Fibroblast of skin of back (primary cell): ENCODE results near the gene OR10G8. TPM values are rescaled to one million over a fixed set of nuclear protein-coding genes. Genes with fewer than 3 reads are reported as not detected.
"Not testable (repeated sequence)": the region's sequence is repeated elsewhere in the genome, so short reads cannot be mapped to it uniquely, and the experiment has no call there.

Experiments used
- DNase-seq: peaks from one replicate; pipeline ENCODE4 v3.0.0-alpha.2; 2013
- polyA plus RNA-seq, 2 experiments: library from polyadenylated mRNA; unstranded; fragments of 120-200 nt; gene quantifications; one replicate each; pipeline ENCODE4 v1.2.1, GENCODE V29; 2013; ENCODE audit not compliant: insufficient read length in 2 of 2

The OR10G8 gene, protein sequence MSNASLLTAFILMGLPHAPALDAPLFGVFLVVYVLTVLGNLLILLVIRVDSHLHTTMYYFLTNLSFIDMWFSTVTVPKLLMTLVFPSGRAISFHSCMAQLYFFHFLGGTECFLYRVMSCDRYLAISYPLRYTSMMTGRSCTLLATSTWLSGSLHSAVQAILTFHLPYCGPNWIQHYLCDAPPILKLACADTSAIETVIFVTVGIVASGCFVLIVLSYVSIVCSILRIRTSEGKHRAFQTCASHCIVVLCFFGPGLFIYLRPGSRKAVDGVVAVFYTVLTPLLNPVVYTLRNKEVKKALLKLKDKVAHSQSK
- not detected for polyA plus RNA-seq (2013, experiment 1 of 2; ENCODE audit: insufficient read length)
- polyA plus RNA-seq (2013, experiment 2 of 2; ENCODE audit: insufficient read length): not detected

- DNase-seq: no peak
Measured at GRCh38 chr11:124026498-124026897, at the start of gene OR10G8. OR10G8 (plus strand) TSS chr11:124026798; CDS start chr11:124029623, 2,825 bp downstream.

DNA sequence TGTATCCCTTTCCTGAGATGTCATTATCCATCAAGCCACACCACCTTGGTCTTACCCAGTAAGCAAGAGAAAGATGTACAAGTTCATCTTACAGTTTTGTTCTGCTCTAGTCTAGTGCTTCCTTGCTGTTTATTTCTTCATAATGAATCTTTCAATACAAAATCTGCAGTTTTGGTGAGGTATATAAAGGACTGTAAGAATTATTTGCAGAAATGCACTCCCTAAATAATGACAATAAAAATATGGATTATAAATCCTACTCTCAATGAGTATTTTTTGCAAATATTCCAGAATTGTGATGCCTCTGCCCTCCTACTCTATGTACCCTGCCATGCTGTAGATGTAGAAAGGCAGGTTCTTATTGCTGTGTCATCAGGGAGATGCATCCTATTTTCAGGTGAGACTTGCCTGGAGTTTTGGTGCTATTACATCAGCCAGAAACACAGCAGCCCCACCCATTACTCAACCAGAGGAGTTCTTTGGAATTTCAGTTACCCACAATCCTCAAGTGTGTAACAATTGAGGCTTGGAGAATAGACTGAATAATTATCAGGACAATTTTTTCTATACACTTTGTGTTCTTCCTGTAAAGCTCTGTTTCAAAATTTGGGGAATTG, 48.8 kb upstream of the OR10G8 start, which contains the start of gene OR10S1:
TSS of gene OR10S1 (minus strand) at position 51 of the 617 bp plus-strand sequence. CDS start 117 bp downstream, outside the sequence.
- no peak for DNase-seq

DNA sequence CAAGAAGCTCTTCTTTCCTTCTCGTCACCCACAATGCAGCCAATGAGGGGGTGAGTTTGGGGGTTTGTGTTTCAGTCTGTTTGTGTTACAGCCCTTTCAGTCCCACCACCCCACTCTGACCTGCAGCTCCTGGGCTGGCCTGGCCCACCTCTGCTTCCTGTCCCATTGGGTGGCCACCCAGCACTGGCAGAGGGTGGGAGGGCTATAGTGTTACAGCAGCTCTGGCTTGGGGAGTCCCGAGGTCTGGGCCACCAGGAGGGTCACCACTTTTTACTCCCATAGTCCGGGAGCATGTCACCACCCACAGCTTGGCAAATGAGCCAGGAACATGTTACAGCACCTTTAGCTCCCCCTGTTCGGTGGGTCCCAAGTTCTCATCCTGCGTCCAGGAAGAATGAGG, 47.3 kb upstream of the OR10G8 start:
- no peak for DNase-seq

DNA sequence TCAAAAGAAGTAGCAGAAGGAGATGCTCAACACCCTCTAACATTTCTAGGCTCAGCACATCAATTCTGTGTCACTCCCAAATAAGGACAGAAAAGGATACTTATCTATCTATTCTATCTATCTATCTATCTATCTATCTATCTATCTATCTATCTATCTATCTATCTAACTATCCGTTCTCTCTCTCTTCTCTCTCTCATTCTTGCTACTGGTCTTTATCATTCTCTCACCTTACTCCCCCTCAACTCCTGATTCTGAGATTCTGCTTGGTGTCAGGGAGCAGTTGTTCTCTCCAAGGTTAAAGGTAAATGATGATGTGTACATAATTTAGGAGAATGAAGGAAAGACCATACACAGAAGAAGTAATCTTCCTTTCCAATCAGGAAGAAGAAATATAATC, 31.5 kb upstream of the OR10G8 start, which contains the start of gene OR10G6:
TSS of gene OR10G6 (minus strand) at position 43 of the 400 bp plus-strand sequence. CDS start at position 43, 0 bp downstream.
- DNase-seq: no peak

DNA sequence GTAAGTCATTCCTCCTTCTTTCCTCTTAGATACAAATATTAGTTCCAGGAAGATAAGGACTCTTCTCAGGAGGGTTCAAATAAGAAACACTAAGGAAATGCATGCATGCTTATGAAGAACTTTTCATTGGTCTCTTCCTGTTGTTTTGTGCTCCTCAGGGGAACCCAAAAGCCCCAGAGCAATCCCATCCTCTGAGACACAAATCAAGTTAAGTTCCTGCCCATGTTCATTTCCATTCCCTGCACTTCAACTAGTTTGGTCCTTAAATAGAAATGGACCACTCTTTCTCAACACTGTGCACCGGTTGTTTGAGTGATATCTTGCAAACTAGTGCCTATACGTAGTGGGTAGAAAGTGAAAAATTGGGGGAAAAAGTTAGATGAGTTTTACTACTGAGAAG, 13.9 kb upstream of the OR10G8 start, which contains the start of gene OR10G4:
TSS of gene OR10G4 (plus strand) at position 301 of the 400 bp plus-strand sequence. CDS start 2,578 bp downstream, outside the sequence.
- no peak for DNase-seq

DNA sequence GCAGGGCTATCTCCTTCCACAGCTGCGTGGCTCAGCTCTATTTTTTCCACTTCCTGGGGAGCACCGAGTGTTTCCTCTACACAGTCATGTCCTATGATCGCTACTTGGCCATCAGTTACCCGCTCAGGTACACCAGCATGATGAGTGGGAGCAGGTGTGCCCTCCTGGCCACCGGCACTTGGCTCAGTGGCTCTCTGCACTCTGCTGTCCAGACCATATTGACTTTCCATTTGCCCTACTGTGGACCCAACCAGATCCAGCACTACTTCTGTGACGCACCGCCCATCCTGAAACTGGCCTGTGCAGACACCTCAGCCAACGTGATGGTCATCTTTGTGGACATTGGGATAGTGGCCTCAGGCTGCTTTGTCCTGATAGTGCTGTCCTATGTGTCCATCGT, 10.8 kb upstream of the OR10G8 start:
- not testable (repeated sequence) for DNase-seq

GRCh38 chr11:124036666-124037065, 10.1 kb downstream of the OR10G8 start:
- DNase-seq: no peak

GRCh38 chr11:124039557-124039956, 13.0 kb downstream of the OR10G8 start:
- DNase-seq: no peak

DNA sequence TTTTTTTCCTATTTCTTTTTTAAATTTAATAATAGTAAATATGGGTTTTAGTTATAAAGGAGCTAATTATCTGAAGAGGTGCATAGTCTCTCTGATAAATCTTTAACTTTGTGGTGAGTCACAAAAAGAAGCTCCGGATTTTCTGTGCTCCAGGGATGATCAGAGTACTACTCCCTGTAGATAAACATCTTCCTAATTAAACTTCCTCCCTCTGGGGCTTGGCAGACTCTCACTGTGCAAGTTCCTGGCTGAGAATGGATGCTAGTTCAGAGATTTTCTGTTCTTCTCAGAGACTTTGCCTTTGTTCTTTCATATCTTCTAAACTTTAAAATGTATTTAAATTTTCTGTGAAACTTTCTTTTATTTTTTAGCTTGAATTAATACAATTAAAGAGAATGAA, 14.7 kb downstream of the OR10G8 start, which contains the start of gene OR10G7:
TSS of gene OR10G7 (minus strand) at position 72 of the 400 bp plus-strand sequence. CDS start 2,324 bp downstream, outside the sequence.
- no peak for DNase-seq

DNA sequence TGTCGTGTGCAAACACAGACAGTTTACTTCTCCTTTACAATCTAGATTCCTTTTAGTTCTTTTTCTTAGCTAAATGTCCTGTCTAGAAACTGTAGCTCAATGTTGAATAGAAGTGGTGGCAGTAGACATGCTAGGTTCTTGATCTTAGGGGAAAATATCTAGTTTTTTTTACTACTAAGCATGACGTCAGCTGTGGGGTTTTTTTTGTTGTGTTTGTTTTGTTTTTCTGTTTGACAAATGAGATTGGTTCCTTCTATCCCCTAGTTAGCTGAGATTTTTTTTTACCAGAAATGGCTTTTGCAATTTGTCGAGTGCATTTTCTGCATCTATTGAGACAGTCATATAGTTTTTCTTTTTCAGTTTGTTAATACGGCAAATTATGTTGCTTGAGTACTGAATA, 16.8 kb downstream of the OR10G8 start:
- no peak for DNase-seq

- DNase-seq: no peak
Measured at GRCh38 chr11:124050748-124051147, 24.1 kb downstream of the OR10G8 start.

DNA sequence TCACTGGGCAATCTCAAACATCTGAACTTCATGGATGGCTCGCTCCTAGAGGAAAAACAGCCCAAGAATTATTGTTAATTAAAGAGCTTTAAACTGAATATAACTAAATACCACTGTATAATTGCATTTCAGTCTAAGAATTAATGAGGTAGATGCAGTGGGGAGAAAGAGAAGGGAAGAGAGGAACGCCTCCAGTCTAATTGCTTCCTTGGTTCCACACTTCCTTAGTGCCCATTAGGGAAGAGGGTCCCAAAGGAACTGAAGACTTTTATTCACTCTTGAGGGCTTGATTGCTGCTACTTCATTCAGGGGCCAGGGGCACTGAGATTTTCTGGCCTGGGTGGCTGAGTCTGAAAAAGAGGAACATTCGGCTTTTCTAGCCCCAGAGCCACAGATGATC, 26.4 kb downstream of the OR10G8 start:
- DNase-seq: no peak

DNA sequence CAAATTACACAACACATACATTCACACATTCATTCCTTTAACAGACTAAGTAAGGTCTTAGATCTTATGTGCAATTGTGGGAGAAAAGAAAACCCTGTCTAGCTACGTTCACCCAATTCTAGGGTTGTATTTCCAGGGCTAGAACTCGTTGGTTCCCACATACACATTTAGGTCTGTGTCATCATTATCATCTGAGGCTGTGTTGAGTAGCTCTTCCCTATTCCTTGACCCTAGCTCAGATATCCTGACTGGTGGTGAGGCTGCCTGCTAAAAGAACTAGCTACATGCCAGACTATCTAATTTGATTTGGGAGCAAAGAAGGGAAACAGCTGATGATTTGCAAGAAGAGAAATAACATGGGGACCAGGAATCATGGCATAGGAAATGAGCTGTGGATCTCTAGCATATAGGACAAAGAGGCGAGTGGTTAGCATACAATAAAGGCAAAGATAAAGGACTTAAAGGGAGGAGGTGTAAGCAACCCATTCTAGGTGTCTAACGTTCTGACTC, 42.1 kb downstream of the OR10G8 start:
- no peak for DNase-seq

GRCh38 chr11:124069429-124070401, 43.1 kb downstream of the OR10G8 start:
- peak; percentile 57 for DNase-seq

DNA sequence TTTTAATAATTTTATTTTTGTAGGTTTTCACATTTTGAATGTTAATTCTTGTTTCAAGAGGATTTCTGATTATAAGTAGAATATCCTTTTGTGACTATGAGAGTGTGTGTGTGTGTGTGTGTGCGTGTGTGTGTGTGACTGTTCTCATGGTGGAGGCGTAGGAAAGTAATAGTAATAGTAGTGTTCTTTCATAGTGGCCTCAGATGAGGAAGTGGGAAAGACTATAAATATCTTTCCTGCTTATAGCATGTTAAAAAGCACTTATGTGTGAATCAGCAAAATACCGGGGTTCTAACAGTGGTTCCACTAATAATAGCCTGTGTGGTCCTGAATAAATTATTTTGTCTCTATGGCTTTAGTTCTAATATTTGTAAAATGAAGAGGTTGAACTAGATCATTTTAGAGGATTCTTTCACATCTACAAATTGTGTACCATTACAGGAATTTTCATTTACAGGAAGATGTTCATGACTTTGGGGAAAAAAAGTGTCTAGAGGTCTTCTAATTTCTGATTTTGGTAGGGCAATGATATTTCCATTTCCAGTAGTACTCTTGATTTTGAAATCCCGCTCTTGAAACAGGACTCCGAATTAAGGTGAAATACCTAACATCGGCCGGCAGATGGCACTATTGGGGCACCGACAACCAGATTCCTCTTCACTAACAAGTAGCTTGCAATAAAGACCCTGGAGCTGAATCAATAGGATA, 44.5 kb downstream of the OR10G8 start:
- peak; percentile 64 for DNase-seq

DNA sequence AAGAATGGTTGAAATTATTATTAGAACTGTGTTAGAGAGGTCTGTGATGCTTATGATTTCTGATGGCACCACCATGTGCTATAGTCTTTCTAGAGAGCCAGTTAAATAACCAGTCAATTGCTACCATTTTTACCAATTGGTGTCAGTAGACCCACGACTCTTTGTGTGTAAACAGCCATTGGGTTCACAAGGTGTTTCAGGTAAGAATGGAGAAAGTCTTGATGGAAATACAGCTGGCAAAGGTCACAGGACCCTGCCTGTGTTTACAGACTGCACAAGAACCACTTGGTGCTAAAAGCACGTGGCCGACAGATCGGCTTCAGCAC, 45.0 kb downstream of the OR10G8 start:
- DNase-seq: no peak

GRCh38 chr11:124072147-124072546, 45.5 kb downstream of the OR10G8 start:
- DNase-seq: no peak

- DNase-seq: no peak
Measured at GRCh38 chr11:124074554-124074953, 48.0 kb downstream of the OR10G8 start.

DNA sequence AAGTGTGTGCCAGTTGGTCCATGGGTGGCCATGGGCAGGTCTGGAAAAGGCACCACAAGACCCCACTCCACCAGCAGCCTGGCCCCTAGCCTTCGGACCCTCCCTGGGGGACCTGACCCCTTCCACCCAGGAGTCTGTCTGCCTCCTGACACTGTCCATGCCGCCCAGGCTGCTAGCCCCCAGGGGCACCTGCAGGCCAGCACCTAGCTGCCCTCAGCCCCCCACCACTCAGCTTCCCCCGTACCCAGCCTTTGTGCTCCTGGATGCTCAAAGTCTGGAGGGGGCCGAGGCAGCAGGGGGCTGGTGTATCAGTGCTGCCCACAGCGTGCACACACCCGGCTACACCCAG, 48.9 kb downstream of the OR10G8 start:
- DNase-seq: no peak

DNA sequence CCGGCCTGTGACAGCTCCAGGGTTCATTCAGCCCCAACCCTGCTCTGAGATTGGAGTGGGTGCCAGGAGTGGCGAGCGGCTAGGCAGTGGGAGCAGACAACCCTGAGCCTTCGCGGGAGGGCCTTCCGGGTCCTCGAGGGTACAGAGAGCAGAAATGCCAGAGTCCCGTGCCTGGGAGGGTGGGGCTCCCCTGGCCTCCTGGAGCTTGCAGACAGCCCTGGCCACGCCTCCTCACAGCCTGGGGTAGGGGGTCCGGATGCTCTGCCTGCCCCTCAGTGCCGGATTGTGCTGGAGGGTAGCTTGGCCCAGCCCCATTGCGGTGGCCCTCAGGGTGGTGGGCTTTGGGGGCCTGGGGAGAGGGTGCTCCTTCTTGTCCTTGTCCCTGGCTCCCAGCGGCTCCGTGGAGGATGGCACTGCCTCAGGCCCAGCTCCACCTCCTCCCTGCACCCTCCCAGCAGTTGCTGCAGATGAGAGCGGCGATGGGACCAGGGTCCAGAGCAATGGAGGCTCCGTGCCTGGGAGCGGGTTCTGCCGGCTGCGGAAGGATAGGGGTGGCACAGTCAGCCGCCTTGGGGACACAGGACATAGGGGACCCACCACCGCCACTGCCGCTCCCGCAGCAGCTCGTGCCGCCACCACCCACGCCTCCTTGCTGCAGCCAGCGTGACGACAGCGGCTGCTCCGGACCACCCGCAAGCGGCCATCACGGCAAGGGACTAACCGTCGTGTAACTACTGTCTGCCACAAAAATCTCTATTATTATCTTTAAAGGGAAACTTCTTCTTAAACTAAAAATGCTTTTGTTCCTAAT, 49.4 kb downstream of the OR10G8 start:
- DNase-seq: peak; percentile 26

- no peak for DNase-seq
Measured at GRCh38 chr11:124077266-124077665, 50.7 kb downstream of the OR10G8 start.
